Suppressor macrophage treated with lipopolysaccharide for 4 hours (primary cell): ENCODE results near the gene ERVFRD-1.

Source experiments
- DNase-seq: peaks from one replicate; pipeline ENCODE4 v3.0.0-alpha.2; 2020

Gene ERVFRD-1

DNA sequence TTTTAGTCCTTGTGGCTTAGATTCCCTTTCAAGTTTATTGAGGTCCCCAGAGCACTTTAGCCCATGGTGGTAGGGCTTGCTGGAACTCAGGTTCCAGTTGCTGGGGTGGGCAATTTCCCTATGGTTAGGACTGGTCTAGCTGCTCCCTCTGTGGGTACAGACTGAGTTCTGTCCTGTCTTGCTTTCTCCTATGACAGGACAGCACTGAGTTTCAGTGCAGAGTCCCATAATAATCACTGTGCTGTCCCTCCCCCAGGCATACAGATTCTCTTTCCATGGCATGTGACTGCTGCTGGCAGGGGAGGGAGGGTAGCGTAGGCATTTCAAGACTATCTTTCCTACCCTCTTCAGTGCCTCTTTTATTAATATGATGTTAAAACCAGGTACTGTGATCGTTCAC lies 17.1 kb upstream of the ERVFRD-1 start:
- DNase-seq: no peak

DNA sequence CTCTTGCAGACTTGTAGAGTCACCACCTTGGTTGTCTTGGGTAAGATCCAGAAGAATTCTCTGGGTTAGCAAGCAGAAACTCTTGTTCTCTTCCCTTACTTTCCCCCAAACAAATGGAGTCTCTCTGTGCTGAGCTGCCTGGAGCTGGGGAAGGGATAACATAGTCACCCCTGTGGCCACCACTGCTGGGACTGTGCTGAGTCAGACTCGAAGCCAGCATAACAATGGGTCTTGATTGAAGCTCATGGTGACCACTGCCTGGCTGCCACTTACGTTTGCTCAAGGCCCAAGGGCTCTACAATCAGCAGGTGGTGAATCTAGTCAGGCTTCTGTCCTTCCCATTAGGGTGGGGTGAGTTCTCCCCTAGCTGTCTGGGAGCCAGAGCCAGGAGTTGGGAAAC lies 15.4 kb upstream of the ERVFRD-1 start:
- DNase-seq: no peak

DNA sequence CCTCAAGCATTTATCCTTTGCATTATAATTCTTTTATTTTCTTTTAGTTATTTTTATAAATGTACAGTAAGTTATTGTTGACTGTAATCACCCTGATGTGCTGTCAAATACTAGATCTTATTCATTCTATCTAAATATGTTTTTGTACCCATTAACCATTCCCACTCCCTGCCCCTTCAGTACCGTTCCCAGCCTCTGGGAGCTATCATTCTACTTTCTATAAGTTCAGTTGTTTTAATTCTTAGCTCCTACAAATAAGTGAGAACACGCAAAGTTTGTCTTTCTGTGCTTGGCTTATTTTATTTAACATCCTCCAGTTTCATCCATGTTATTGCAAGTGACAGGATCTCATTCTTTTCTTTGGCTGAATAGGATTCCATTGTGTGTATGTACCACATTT lies 12.5 kb upstream of the ERVFRD-1 start:
- DNase-seq: no peak

DNA sequence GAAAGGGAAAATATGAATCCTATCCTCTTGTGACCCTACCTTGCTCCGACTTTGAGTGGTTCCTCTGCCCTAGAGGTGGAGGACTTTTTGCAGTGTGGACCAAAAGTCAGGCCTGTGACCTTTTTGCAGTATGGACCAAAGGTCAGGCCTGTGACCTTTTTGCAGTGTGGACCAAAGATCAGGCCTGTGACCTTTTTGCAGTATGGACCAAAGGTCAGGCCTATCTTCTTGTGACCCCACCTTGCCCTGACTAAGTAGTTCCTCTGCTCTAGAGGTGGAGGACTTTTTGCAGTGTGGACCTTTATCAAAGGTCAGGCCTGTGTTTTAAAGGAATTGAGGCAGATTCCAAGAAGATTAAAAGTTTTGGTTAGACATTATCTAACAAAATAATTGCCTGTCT lies 10.9 kb upstream of the ERVFRD-1 start:
- DNase-seq: no peak

DNA sequence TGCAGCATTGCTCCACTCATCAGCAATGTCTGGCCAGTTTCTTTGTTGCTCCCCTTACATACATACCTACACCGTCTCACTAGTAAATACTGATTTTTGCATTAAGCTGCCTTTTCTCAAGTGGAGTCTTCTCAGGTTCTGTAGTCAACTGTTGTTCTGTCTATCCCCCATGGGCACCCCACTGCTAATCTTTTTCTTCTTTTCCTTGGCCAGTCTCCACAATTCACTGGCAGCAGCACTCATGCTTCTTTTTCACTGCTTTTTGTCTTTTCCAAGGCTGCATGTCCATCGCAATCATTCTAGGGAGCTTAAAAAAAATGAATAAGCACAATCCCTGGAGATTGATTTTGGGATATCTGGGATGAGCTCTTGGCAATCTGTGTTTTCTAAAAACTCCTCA lies 10.3 kb upstream of the ERVFRD-1 start:
- DNase-seq: no peak

DNA sequence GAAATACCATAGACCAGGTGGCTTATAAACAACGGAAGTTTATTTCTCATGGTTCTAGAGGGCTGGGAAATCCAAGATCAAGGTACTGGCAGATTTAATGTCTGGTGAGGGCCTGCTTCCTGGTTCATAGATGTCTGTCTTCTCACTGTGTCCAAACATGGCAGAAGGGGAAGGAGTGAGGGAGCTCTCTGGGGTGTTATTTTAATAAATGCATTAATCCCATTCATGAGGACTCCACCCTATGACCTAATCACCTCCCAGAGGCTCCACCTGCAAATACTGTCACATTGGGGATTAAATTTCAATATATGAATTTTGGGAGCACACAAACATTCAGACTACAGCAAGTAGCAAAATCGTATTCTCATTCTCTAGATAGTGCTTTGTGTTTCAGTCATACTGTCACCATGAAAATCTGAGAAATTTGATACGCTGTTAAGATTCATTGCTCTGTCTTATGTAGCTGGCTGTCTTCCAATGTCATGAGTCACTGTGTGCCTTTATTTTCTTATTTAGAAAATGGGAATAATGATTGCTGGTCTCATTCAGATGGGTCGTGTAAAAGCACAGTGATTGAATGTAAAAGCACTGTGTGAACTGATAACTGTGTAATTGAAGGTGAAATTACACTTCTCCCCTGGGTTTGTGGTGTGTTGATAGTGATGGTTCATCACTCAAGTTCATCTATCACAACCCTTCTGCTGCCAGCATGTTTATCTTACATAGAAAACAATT lies 8.9 kb upstream of the ERVFRD-1 start:
- no peak for DNase-seq

DNA sequence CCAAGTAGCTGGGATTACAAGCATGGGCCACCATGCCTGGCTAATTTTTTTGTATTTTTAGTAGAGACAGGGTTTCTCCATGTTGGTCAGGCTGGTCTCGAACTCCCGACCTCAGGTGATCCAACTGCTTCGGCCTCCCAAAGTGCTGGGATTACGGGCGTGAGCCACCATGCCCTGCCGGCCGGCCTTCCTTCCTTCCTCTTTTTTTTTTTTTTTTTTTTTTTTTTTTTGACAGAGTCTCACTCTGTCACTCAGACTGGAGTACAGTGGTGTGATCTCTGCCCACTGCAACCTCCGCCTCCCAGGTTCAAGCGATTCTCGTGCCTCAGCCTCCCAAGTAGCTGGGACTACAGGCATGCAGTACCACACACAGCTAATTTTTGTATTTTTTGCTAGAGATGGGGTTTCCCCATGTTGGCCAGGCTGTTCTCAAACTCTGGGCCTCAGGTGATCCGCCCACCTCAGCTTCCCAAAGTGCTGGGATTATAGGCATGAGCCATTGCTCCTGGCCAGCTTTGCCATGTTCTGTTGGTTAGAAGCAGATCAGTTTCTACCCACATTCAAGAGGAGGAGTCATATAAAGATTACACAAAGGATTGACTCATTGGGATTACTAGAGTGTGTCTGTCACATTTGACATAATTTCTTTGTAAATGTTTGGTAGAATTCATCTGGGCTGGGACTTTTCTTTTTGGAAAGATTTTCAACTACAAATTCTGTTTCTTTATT lies 4.4 kb upstream of the ERVFRD-1 start:
- peak; percentile 66 for DNase-seq

DNA sequence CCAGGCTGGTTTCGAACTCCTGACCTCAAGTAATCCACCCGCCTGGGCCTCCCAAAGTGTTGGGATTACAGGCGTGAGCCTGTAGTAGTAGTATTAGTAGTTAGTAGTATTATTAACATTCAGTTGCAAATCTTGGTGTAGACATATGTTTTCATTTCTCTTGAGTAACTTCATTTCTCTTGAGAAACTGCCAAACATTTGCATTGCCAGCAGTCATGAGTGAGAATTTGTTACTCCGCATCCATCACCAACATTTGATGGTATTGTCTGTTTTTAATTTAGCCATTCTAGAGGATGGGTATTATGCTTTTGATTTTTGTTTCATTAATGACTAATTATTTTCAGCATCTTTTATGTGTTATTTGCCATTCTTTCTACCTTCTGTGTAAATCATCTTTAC lies 1.5 kb upstream of the ERVFRD-1 start:
- no peak for DNase-seq

DNA sequence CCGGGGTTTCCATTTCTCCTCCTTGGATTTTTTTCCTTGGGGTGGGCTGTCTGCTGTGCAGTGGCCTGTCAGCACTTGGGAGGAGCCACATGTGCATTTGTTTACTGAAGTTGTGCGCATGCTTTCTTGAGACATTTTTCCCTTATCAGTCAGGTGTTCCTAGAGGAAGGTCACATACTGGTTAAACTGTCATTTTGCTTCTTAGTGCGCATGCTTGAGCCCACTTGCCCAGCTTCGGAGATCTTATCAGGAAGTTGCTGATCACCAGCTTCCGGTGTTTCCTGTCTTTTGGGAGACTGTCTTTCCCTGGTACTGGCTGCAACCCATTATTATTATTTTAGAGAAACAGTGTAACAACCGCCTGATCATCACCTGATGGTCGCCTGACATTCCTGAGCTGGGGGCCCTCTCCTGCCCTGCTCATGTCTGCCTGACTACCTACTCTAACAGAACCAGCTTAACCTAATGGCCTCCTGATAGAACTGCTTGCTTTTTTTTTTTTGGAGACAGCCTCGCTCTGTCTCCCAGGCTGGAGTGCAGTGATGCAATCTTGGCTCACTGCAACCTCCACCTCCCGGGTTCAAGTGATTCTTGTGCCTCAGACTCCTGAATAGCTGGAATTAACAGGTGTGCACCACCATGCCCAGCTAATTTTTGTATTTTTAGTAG lies 378 bp upstream of the ERVFRD-1 start:
- peak; percentile 37 for DNase-seq

DNA sequence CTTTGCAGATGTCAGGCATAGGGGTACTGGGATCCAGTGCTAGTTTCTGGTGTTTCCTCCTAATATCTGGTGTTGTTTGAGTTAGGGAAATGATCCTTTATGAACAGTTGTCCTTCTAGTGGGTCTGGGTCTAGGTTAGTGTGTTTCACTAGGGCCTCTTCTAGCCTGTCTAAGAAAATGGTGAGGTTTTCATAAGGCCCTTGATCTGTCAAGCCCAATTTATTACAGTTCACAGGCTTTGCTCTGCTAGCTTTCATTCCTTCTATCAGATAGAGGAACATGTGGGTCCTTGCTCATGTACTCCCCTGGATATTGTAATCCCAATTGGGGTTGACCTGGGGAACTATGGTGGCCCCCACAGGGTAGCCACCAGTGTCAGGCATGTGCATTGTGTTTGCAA lies 2.8 kb downstream of the ERVFRD-1 start:
- DNase-seq: no peak

DNA sequence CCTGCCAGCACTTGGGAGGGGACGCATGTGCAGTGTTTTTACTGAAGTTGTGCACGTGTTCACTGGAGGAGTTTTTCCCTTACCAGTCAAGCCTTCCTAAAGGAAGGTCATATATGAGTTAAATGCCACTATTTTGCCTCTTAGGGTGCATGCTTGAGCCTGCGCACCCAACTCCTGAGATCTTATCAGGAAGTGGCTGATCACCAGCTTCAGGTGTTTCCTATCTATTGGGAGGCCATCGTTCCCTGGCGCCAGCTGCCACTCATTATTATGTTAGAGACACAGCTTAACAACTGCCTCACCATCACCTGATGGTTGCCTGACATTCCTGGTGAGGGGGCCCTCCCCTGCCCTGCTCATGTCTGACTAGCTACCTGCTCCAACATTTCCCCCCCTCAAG lies 8.5 kb downstream of the ERVFRD-1 start:
- no peak for DNase-seq

DNA sequence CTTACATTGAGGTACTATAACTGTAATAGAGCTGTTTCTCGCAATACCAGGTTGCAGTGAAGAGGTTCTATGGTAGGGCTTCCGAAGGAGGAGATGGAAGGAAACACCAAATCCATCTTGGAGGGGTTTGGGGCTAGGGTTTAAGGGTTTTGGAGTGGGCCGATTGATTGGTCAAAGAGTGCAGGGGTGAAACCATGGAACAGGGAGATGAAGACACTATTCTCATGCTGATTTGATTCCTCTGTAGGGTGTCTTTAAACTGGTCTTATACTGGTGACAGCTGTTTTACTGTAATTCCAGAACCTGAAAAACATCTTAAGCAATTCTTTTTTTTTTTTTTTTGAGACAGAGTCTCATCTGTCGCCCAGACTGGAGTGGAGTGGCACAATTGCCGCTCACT lies 10.1 kb downstream of the ERVFRD-1 start:
- DNase-seq: no peak

DNA sequence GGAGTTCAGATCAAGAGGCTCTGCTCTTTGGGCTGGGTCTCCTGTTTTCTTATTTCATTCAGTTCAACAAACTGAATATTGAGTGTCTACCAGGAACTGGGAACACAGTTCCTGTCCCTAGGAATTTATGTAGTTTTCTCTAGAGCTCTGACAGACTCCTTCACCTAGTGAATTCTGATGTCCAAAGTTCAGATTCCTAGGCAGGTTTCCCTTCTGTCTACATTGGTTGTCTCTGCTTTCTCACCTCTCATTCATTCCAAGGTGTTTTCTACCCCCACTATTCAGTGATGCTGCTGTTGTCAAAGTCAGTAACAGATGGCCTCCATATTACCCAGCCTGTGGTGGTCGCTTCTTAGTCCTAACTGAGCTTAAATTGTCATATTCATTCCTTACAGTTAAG lies 13.5 kb downstream of the ERVFRD-1 start:
- no peak for DNase-seq

DNA sequence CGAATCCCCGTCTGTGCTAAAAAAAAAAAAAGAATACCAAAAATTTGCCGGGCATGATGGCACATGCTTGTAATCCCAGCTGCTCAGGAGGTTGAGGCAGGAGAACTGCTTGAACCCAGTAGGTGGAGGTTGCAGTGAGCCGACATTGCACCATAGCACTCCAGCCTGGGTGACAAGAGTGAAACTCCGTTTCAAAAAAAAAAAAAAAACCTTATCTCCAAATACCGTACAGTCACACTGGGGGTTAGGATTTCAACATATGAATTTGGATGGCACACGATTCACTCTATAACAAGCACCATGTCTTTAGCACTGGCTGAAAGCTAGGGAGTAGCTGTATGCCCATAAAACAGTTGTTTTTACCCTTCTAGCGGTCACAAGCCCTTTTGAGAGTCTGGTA lies 14.0 kb downstream of the ERVFRD-1 start:
- no peak for DNase-seq

DNA sequence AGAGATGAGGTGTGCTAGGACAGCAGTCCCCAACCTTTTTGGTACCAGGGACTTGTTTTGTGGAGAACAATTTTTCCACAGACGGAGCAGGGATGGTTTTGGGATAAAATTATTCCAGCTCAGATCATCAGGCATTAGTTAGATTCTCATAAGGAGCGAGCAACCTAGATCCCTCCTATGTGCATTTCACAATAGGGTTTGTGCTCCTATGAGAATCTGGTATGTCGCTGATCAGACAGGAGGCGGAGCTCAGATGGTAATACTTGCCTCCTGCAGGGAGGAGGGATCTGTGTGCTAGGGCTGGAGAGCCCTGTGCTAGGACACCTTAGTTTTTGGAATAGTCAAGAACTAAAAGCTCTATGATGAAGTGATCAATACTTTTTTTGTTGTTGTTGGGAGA lies 15.4 kb downstream of the ERVFRD-1 start:
- DNase-seq: peak; percentile 37

DNA sequence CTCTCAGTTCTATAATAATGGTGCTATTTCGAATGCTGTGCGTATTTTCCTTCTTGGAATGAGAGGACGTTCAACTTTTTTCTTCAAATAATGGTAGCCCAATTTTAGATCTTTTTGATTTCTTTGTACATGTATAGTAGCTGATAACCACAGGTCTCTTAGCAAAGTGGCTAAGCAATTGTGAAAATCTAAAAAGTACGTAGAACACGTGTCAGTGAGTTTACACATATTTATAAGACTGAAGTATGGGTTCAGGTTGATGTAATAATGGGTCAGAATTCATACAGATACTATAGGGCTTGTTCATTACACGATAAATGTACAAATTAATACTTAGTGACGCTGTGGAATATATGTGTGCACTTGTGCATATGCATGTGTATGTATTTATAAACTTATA lies 16.6 kb downstream of the ERVFRD-1 start:
- DNase-seq: no peak

DNA sequence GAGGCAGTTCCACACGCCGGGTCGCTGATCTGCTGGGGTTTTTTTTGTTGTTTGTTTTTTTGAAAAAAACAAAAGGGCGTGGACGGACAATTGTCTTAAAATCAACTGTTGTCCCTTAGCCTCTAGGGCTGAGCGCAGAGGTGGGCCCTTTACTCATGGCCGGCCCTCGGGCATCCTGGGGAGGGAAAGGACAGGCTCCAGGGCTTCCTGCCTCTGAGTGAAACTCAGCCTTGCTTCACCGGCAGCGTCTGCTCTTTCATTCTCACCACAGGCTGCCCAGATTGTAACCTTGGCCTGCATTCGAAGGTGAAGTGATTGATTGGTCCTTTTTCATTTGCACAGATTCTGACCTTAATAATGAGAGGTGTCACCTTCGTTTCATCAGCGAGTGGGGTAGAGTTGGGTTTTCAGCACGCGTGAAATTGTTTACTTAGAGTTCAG lies 17.1 kb downstream of the ERVFRD-1 start:
- peak; percentile 54 for DNase-seq

DNA sequence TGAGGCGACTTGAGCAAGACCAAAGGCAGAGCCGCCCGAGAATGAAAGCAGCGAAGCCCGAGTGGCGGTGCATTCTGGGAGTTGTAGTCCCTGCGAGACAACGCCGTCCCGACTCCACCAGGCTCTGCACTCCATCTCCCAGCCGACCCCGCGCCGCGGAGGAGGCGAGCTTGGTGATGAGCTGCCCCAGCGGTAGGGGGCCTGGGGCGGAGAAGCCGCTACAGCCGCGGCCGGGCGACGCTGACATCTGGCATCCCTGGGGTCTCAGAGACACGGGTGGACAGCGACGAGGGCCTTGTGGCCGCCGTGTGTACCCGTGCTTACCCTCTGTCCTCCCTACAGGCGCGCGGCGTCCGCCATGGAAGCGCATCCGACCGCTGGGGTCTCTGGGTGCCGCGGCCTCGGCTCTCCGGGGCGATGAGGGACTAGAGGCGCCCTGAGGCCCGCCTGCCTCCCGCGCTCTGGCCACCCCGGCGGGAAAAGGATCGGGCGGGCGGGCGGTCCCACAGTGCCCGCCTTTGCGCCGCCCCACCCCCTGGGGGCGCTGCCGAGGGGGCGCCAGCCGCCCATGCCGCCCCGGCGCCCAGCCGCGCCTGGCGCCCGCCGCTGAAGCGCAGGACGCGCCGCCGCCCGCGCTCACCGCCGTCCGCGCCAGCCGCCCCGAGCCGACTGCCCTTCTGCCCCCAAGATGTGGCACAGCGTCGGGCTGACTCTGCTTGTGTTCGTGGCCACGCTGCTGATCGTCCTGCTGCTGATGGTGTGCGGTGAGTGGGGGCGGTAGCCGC lies 17.7 kb downstream of the ERVFRD-1 start, which contains the start of gene SMIM13:
SMIM13 (plus strand) TSS at position 209 of the 785 bp plus-strand sequence; CDS start at position 689, 480 bp downstream.
- DNase-seq: peak; percentile 99

DNA sequence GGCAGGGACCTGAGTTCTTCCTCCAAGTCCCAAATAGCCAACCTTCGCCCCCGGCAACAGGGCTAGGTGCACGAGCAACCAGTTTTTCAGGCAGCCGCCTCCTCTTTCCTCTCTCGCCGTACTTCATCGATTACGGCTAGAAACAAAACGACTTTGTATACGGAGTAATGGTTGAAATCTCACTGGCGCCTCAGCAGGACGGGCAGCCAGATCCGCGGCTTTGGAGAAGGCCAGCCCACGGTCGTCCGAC lies 18.2 kb downstream of the ERVFRD-1 start:
- no peak for DNase-seq

DNA sequence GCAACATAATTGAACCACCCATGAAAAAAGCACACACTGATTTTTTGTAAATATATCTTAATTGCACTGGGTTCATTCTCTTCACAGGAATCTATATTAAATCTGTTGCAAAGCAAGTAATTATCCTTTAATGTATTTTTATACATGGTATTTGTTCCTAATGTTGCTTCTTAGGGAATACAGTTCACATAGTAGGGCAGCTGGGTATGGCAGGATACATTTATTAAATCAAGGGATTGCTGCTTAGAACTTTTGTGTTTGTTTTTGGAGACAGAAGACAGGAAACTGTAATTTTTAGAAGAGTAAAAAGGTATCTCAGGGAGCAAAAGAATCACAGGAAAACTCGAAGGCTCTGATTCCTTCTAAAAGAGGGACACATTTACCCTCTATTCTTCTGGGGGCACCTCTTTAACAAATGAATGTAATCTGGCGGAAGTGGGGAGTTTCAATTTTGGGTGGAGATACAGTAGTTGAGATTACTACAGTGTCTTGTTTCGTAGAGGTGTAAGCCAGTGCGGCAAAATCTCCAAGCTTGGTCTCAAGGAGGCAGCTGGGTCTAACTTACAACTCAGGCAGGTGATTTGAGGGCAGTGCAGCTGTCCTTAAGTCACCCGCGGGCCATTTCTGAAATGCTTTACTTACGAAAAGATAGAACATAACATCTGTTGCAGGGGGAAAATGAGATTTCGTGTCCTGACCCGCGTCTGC lies 18.7 kb downstream of the ERVFRD-1 start:
- peak; percentile 23 for DNase-seq

DNA sequence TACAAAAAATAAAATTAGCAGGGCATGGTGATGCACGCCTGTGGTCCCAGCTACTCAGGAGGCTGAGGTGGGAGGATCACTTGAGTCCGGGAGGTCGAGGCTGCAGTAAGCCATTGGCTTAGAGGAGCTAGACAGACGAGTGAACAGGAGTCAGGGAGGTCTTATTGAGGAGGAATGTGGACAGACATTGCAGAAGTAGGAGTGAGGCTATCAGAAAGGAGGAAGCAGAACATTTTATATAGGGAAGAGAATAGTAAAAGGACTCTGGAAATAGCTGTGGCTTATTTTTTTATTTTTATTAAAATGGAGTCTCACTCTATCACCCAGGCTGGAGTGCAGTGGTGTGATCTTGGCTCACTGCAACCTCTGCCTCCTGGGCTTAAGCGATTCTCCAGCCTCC lies 20.4 kb downstream of the ERVFRD-1 start:
- DNase-seq: peak; percentile 19

DNA sequence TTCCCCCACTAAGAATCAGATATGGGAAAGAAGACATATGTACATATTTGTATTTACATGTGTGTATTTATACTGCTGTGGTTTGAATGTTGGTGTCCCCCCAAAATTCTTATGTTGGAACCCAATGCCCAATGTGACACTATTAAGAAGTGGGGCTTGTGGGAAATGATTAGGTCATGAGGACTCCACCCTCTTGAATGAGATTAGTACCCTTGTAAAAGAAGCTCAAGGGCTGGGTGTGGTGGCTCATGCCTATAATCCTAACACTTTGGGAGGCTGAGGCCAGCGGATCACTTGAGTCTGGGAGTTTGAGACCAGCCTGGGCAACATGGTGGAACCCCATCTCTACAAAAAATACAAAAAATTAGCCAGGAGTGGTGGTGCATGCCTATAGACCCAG lies 21.8 kb downstream of the ERVFRD-1 start:
- no peak for DNase-seq
